Measurements from ENCODE around the gene LHFPL3. TPM values are rescaled to one million over a fixed set of nuclear protein-coding genes. Genes with fewer than 3 reads are reported as not detected.

Gene LHFPL3
- total RNA-seq, 1 donor from 2014 or later = not detected

GRCh38 chr7:104367926-104368325 is 39.5 kb downstream of the LHFPL3 start:
- no peak for DNase-seq (ENCODE audit: low spot score)

GRCh38 chr7:104371216-104371979 is 43.0 kb downstream of the LHFPL3 start:
- DNase-seq (ENCODE audit: low spot score) = no peak

- DNase-seq (ENCODE audit: low spot score) = no peak
These were observed 43.6 kb downstream of the LHFPL3 start for GRCh38 chr7:104371980-104372357.

GRCh38 chr7:104382616-104383015 is 54.2 kb downstream of the LHFPL3 start:
- DNase-seq (ENCODE audit: low spot score) = no peak

GRCh38 chr7:104386943-104387342 is 58.5 kb downstream of the LHFPL3 start:
- no peak for DNase-seq (ENCODE audit: low spot score)

- DNase-seq (ENCODE audit: low spot score) = no peak
These were observed 59.8 kb downstream of the LHFPL3 start for GRCh38 chr7:104388222-104388621.

GRCh38 chr7:104395162-104395561 is 66.8 kb downstream of the LHFPL3 start:
- DNase-seq (ENCODE audit: low spot score) = no peak

- no peak for DNase-seq (ENCODE audit: low spot score)
These were observed 69.0 kb downstream of the LHFPL3 start for GRCh38 chr7:104397442-104397841.

- DNase-seq (ENCODE audit: low spot score) = no peak
These were observed 80.0 kb downstream of the LHFPL3 start for GRCh38 chr7:104408371-104408770.

GRCh38 chr7:104410742-104411141 is 82.3 kb downstream of the LHFPL3 start:
- no peak for DNase-seq (ENCODE audit: low spot score)

- DNase-seq (ENCODE audit: low spot score) = no peak
These were observed 84.5 kb downstream of the LHFPL3 start for GRCh38 chr7:104412911-104413310.

- DNase-seq (ENCODE audit: low spot score) = no peak
These were observed 85.8 kb downstream of the LHFPL3 start for GRCh38 chr7:104414216-104414615.

- no peak for DNase-seq (ENCODE audit: low spot score)
These were observed 87.3 kb downstream of the LHFPL3 start for GRCh38 chr7:104415700-104416099.

GRCh38 chr7:104416866-104417393 is 88.5 kb downstream of the LHFPL3 start:
- DNase-seq (ENCODE audit: low spot score) = no peak

- DNase-seq (ENCODE audit: low spot score) = no peak
These were observed 103.5 kb downstream of the LHFPL3 start for GRCh38 chr7:104431930-104432329.

GRCh38 chr7:104434129-104434528 is 105.7 kb downstream of the LHFPL3 start:
- DNase-seq (ENCODE audit: low spot score) = no peak

- no peak for DNase-seq (ENCODE audit: low spot score)
These were observed 114.1 kb downstream of the LHFPL3 start for GRCh38 chr7:104442481-104442880.

GRCh38 chr7:104444017-104444416 is 115.6 kb downstream of the LHFPL3 start:
- DNase-seq (ENCODE audit: low spot score) = no peak

- no peak for DNase-seq (ENCODE audit: low spot score)
These were observed 117.0 kb downstream of the LHFPL3 start for GRCh38 chr7:104445393-104445792.

GRCh38 chr7:104450861-104451260 is 122.5 kb downstream of the LHFPL3 start:
- DNase-seq (ENCODE audit: low spot score) = no peak

- DNase-seq (ENCODE audit: low spot score) = no peak
These were observed 124.8 kb downstream of the LHFPL3 start for GRCh38 chr7:104453190-104453589.

GRCh38 chr7:104458875-104459274 is 130.5 kb downstream of the LHFPL3 start:
- DNase-seq (ENCODE audit: low spot score) = no peak

GRCh38 chr7:104469166-104469820 is 140.9 kb downstream of the LHFPL3 start:
- no peak for DNase-seq (ENCODE audit: low spot score)

All from mesenteric fat pad (tissue), 1 donor.